CD4-positive, alpha-beta T cell treated with Interleukin-17A for 4 hours (primary cell): ENCODE measurements around the gene ZSWIM6.

ENCODE experiments used
- DNase-seq: peaks from one replicate; pipeline ENCODE4 v3.0.0-alpha.2; 2020; ENCODE audit warnings: mixed read lengths

ZSWIM6 gene

DNA sequence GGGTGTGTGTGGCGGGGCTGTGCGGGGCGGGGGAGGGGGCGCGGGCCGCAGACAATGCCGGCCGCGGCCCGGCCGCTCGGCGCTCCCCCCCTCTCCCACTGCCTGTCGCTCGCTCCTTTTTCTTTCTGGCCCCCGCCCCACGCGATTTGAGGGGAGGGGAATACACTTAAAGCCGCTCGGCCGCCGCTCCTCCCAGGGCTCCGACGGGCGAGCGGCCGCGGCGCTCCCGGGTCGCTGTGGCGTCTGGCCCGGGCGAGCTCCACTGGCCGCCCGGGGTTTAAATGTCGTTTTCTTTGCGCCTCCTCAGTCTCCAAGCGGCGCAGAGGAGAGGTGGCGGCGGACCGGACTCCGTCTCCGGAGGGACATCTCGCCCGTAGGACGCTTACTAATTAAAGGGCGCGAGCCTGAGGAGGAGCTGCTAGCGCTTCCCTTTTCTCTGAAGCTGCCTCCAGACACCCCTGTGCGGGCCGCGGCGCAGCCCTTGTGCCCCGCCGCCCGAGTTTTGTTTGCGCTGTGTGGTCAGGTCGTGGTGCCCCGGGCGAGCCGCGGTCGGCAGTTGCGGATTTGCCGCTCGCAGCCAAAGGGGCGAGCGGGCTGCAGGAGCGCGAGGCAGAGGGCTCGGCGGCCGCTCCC is 1.4 kb downstream of the ZSWIM6 start:
- peak; percentile 39 for DNase-seq

DNA sequence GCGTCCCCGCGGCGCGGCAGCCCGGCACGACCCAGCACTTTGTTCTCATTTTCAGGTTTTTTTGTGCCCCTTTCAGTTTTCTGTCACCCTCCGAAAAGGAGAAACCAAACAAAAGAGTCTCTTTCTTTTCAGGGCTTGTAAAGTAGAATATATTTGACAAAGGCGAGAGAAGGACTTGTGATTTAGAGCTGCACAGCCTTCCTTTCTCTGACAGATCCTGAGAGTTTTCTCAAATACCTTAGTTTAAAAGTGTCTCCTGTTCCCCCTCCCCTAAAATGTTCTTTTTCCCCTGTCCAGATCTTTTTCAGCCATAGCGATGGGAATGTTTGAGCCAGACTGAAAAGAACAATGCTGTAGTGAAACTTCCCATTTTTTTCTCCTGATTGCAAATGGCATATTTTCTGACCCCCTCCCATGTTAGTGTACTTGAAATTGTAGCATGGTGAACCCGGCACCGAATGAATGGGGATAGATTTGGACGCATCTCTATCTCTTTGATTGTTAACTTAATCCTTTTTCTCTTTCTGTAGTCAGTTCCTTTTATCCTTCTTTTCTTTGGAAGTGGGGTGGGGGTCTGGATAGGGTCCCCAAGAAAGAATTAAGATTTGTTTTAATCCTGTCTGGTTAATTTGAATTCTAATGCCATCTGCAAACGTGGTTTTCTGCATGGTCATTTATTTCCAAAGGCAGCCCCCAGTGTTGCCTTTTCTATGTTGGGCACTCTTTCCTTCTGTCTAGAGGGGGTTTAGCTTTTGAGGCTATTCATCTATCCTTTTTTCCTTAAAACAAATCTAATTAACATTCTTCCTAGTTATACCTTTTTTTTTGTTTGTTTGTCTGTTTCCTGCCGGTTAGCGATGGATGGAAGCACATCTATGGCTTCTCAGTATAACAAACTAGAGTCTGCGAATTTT is 2.2 kb downstream of the ZSWIM6 start:
- no peak for DNase-seq

DNA sequence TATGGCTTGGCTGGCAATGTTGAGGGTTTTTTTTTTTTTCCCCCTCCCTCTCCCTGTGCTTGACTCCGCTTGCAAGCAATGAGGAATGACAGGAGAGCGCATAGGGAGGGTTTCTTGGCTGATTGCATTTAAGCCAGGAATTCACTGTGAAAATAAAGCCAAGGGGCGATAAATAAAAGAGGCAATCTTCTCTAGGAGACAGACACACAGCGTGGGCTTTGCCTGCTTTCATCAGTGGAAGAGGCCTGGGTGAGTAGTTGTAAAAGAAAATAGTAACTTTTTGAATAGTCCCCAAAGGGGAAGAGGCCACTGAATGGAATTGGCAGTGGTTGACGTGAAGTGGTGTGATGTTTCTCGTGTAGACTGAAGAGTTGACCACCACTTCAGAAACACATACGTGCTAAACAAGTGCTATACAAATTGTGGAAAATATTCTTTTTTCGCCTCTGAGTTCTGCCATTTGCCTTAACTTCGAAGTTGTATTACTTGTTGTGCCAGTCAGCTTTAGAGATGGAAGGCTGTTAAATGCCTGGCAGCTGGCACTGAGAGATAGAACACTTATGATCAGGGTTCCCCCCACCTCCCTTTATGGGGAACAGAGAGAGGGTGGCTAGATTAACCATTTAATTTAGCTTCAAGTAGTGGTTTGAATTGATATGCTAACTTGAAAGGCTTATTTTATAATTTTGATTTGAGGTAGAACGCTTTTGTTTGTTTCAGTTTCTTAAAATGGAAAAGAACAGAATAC is 3.0 kb downstream of the ZSWIM6 start:
- no peak for DNase-seq

DNA sequence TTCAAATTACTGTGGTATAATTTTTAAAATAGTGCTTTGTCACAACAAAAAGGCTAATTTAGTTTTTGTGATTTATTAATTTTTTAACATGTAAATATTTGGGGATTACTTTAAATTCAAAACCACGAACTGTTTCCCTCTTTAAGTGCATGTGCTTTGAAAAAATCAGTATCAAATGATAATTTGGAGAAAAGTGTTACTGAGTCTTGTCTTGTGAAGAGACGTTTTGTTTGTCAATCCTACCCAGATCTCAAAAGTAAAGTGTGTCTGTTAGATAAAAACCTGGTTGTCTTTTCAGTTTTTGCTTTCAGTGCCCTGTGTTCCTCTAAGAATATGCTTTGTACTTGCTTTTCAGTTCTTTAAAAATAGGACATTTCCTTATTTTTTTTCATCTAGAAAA is 7.7 kb downstream of the ZSWIM6 start:
- DNase-seq, result no peak

DNA sequence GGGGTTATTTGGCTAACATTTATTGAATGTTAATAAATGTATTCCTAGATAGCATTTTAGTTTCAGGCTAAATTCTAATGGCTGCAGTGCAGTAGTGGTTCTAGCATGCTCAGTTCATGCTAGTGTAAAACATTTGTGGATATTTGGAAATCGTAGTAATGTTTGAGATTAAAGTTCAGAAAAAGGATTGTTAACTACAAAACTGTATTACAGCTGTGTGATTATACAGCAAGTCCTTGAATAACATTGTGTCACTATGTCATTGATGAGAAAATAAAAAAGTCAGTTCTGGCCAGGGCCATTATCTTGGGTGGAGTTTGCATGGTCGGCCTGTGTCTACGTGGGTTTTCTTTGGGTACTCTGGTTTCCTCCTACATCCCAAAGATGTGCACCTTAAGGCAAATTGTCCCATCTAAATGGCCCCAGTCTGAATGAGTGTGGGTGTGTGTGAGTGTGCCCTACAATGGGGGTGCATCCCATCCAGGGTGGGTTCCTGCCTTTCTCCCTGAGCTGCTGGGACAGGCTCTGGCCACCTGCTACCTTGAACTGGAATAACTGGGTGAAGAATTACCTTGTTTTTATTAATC is 8.8 kb downstream of the ZSWIM6 start:
- no peak for DNase-seq

DNA sequence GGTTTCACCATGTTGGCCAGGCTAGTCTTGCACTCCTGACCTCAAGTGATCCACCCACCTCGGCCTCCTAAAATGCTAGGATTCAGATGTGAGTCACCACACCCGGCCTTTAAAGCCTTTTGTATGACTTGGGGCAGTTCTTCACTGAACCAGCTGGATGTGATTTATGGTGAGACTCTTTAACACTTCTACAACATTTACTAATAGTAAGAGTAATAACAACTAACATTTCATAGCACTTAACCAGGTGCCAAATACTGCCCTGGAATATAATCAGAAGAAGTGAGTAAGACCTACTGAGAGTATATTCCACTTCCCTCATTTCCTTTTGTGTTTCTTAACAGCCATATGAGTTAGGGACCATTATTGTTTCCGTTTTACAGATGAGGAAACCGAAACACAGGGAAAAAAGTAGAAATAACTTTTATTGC is 10.0 kb downstream of the ZSWIM6 start:
- DNase-seq, result no peak

DNA sequence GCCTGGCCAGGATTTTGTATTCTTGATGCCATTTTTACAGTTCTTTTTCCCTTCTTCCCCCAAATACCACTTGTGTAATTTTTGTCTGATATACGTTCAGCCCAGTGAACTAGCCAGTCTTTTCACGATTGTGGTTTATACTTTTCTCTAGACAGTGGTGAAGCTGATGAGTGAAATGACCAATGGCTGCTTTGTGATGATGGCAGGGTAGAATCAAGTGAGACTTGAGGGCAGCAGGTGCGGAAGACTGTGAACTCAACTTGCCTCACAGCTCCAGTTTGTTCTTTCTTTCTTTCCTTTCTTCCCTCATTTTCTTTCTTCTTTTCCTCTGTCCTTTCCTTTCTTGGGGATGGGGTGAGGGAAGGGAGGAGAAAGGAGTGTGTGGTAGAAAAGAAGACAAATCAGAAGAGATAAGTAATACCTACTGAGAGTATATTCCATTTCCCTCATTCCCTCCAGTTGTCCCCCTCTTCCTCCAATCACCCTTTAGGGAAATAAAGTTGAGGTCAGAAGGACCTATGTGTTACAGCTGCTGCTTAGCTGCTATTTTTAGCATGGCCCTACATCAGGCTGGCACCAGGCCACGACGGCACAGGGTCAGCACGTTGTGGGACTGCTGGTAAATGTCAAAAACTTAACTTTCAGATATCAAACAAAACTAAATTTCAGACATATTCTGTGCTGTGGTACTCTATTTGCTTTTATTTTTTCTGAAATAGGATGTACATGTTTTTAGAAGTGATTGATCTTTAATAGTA is 12.3 kb downstream of the ZSWIM6 start:
- no peak for DNase-seq

DNA sequence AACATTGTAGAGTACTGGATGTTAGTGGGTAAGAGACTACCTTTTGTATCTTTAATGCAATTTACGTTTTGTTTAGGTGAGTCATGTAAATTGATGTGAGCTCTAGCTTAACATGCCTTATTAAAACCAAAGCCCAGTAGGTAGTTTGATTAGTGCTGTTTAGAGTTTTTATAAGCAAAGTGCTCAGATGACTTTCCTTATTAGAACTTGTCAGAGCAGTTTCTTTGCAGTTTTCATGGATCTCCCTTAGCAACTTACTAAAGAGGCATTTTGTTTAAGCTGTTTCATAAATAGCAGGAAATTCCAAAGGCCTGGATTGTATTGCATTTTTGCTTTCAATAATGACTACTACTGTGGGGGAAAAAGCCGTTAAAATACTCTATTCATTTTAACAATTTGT is 14.5 kb downstream of the ZSWIM6 start:
- DNase-seq, result no peak

DNA sequence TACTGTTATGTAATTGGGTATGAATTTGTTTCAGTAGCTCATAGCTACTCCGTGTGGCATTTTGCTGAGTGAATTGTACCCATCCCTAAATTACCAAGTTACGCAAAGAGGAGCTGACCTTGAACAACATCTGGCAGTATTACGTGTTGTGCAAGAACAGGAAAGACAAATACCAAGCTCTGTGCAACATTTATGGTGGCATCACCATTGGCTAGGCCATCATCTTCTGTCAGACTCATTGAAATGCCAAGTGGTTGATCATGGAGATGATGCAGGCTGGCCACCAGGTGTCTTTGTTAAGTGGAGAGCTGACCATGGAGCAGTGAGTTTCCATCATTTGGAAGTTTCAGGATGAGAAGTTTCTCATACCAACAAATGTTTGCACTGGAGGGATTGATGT is 15.0 kb downstream of the ZSWIM6 start:
- no peak for DNase-seq

DNA sequence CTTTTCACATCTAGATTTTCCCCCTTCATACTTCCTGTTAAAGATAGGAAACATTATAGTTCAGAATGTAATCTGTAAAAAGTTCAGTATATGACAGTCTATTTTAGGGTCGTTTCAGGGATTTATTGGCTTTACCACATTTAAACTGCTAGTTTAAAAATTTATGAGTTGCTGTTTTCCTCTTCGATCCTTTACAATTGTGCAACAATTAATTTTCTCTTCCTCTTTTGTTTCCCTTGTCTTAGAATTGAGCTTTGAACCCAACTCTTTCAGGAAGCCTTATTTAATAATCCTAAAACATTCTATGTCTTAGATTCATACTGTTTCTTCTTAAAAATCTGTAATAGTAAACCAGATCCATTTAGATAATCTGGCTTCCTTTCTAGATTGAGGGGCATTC is 16.4 kb downstream of the ZSWIM6 start:
- no peak for DNase-seq

DNA sequence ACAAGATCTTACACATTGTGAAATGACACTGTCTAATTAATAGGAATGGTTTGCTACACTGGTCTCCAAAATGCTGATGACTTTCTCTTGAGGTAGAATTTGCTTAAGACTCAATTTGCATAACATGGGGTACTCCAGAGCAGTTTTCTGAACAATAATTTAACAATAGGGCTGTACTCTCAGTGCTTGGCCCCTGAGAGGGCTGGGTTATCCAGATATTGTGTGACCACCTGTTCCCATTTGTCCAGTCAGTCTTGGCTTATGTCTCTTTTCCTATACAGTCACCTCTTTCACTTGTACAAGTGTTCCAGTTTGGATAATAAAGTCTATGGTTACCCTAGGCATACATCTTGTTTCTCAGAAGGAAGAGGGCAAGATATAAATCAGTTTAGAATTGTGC is 17.9 kb downstream of the ZSWIM6 start:
- no peak for DNase-seq

DNA sequence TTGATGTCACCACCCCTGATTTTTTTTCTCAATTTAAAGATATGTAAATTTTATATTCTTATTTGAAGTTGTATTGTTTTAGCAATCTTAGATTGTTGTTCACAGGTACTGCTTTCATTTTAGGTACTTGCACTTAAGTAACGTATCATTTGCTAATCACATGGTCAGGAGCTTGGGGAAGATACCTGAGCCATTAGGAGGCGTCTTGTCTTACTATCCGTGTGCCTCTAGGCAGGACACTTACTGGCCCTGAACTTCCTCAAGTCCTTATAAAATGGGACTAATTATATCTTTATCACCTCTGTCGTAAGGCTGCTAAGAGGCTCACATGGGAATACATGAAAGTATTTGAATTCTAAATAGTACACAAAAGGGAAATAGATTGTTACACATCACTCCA is 18.5 kb downstream of the ZSWIM6 start:
- DNase-seq, result no peak

DNA sequence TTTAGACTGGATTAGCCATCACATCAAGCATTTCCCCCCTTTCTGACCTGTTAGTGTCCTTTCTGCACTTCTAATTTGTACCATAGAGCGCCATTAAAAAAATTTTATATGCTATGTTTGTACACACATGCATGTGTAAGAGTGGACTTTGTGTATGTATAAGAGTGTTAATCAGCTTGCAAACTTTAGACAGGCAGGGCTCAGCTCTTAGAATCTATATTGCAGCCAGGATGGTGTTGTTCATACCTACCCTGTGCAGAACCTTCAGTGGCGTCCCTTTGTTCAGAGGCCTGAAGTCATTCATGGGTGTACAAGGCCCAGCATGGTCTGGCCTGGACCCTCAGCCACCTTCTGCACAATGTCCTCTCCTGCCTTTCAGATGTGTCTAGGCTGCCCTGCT is 19.7 kb downstream of the ZSWIM6 start:
- no peak for DNase-seq

DNA sequence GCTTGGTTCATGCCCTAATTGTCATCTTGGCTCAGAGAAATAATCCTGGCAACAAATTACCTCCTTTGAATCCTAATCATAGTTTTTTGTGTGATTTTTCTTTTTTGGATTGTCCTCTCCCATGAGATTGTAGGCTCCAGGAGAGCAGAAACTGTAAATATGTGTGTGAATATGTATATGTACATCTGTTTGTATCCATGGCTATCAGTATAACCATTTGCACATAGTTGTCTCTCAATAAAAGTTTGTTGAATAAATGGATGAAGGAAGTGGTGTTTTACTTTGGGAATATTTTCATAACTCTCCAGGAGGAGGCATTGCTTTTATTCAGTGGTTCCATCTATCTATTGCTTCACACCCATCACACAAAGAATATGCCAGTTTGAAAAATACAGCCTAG is 20.1 kb downstream of the ZSWIM6 start:
- DNase-seq, result no peak

DNA sequence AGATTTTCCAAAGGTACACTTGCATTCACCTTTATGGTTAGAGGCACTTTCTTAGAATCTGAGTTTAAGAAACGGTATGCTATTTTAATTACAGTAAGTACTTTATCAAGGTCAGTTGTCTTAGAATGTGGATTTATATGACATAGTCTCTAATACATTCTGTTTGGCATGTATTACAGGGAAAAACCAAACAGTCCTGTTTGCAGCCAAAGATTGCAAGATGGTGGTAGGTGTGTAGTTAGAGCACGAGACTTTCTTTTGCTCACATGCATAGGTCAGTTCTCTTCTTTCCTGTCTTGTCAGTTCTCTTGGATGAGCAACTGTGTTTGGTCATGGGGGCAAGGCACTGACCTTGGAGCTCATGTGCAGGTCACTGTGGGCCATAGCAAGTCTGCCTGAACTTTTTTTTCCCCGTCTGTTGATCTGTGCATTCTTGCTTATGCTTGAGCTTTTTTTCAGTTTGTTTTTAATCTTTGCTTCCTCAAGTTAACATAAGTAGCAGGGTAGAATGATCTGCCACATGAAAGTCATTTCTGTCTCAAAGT is 20.6 kb downstream of the ZSWIM6 start:
- DNase-seq, result no peak

DNA sequence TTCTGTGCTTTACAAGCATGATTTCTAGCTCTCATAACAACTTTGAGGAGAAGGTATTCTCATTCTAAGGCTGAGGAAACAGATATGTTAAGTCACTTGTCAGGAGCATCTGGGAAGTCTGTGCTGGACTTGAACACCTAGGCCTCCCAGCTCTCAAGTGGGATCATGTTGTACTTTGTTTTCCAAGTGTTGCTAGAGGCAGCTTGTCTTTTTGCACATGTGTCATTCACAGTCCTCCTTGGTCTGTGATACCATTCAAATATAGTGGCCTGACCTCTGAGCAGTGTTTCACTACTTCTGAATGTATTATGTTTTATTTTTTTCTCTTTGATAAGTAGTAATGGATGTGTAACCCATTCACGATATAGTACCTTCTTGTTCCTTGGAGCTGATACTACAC is 21.2 kb downstream of the ZSWIM6 start:
- no peak for DNase-seq

DNA sequence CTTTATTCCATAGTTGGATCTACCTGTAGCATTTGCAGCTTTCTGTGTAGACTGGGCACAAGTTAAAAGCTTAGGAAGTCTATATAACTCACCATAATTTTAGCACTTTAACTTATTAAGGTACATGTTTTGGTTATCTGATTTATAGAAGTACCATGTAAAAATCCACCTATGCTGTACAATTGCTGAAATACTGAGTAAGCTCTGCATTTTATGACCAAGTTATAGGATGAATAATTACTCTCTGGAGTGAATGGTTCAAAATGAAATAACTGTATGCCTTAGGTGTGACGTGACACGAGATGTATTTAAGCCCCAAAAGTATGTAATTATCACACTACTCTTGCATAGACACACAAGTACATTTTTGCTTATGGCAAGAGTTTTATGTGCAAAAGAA is 22.1 kb downstream of the ZSWIM6 start:
- DNase-seq, result no peak

DNA sequence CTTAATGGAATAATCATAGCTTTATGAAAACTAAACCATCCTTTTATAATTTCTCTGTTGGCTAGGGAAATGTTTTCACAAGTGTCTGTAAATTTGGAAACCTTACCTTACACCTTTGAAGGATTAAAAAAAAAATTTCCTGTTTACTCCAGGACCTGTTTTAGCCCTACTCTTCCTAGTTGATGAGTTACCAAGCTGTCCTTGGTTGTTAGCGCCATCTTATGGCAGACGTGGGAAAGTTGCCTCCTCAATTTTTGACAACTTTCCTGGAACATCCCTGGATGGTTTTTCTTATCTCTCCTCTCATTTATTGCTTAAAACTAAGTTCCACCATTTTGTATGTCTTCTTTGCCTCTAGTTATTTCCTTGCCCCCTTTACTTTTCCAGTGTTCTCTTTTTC is 25.7 kb downstream of the ZSWIM6 start:
- no peak for DNase-seq

DNA sequence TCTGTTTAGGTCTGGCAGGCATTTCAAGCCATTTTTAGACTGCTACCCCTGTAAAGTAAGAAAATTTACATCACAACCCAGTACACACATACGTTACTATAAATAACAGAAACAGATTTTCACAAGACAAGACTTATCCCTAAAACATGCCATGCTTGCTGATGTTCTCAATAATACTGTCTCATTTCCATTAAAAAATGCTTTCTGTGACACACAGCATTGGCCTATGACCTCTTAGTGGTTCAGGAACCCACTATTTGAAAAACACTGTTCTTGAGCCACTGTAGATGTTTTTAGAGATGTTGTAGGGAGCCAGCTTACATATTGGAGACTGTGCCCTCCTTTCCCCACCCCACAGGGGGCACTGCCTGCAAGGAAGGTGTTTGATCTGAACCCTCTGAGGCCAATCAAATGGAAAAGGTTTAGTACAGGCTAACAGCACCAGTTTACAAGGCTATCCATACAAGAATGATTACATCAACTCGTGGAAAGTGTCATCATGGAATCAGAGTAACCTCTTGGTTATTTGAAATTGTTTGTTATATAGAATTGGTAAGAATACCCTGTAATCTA is 30.8 kb downstream of the ZSWIM6 start:
- no peak for DNase-seq

DNA sequence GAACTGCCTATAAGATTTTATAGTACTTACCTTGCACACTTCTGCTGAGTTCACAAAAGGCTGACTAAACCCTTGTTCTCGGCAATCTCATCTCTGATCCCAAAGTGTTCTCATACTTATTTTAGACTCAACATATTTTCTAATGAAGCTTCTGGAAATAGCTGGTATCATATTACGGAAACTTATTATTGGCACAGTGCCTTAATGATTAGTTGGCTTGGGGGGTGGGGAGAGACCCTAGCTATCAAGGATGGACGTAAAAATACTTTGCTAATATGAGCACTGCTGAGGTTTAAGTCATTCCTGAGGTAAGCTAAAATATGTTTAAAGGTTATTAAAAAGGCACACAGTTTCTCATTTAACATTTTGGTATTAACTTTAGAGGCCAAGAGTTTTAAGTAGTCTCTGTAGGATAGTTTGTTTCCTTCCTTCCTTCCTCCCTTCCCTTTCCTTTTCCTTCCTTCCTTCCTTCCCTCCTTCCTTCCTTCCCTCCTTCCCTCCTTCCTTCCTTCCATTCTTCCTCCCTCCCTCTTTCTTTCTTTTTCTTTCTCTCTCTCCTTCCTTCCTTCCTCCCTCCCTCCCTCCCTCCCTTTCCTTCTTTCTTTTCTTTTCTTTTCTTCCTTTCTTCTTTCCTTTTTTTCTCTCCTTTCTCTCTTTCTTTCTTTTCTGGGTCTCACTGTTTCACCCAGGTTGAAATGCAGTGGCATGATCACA is 31.5 kb downstream of the ZSWIM6 start:
- DNase-seq, result no peak
